HCT116 (cell line): ENCODE results near the gene WEE1. TPM values are rescaled to one million over a fixed set of nuclear protein-coding genes. Genes with fewer than 3 reads are reported as not detected.
A peak's percentile ranks its signal among the peaks of the same experiment; 100 is the strongest.

Experiments
- ATAC-seq: fragments of 200-7000 bp; cut with Tn5 transposase; 2 replicates; pipeline ENCODE4 v1.9.1; 2020; ENCODE audit warnings: mild to moderate bottlenecking, moderate library complexity
- BruUV-seq: library from RNA; stranded (reverse); fragments of 400-500 nt; replicated peaks from 2 replicates; lab custom pipeline; 2021; lab: Mats Ljungman, UMichigan
- CTCF ChIA-PET: fragments of 300-600 bp; sonication (Branson Sonifier 250); formaldehyde crosslinking; loops from one replicate; lab custom pipeline; 2021; ENCODE audit warnings: antibody characterized with exemption; lab: Charles Lee
- POLR2A ChIA-PET: fragments of 300-600, 350-600 bp; sonication (Branson Sonifier 250); formaldehyde crosslinking; loops from one replicate; lab custom pipeline; 2021; ENCODE audit warnings: antibody characterized with exemption; lab: Charles Lee
- RAD21 ChIA-PET, 2 experiments: fragments of 300-600 bp; sonication (Branson Sonifier 250); formaldehyde crosslinking; loops; one replicate each; lab custom pipeline; 2023; ENCODE audit warnings: low total read pairs in 2 of 2; ENCODE audit not compliant: uncharacterized antibody in 2 of 2, unreplicated experiment in 2 of 2, low non-redundant PET in 1 of 2; lab: Charles Lee
- DNase-seq: peaks from one replicate; pipeline ENCODE4 v3.0.0-alpha.2; 2010; ENCODE audit warnings: low read depth, low spot score
- H2AFZ ChIP-seq: fragments of 200-600 bp; shearing (Covaris generic), sonication (generic); 2 replicates; pipeline ENCODE4 v1.6.1; 2017; ENCODE audit warnings: low read depth, mixed run types, mixed read lengths, antibody characterized with exemption, low read length; ENCODE audit not compliant: poor library complexity, severe bottlenecking
- H3K27ac ChIP-seq: 2 replicates; pipeline ENCODE4 v1.5.1; 2012; ENCODE audit warnings: low read depth, low read length
- H3K27me3 ChIP-seq: fragments of 200-600 bp; sonication (generic); 2 replicates; pipeline ENCODE4 v1.6.1; 2016; ENCODE audit warnings: mixed run types, low read length, mixed read lengths; ENCODE audit not compliant: insufficient read depth
- H3K36me3 ChIP-seq, 2 experiments: fragments of 200-500 bp in 1 of 2; fragments of 200-600 bp in 1 of 2; sonication (Bioruptor generic) in 1 of 2; sonication (generic) in 1 of 2; 2 replicates each; pipeline versions ENCODE4 v1.5.1 to v1.6.1; 2014 to 2016; ENCODE audit warnings: low read length in 2 of 2, inconsistent platforms in 1 of 2, mixed read lengths in 1 of 2, mixed run types in 1 of 2; ENCODE audit not compliant: insufficient read depth in 2 of 2, control insufficient read depth in 1 of 2
- H3K4me1 ChIP-seq, 2 experiments: fragments of 200-600 bp in 1 of 2; sonication (generic) in 1 of 2; 2 replicates each; pipeline versions ENCODE4 v1.5.1 to v1.6.1; 2012 to 2017; ENCODE audit warnings: low read length in 2 of 2, inconsistent platforms in 1 of 2, mild to moderate bottlenecking in 1 of 2, mixed read lengths in 1 of 2, mixed run types in 1 of 2, moderate library complexity in 1 of 2; ENCODE audit not compliant: insufficient read depth in 2 of 2, control insufficient read depth in 1 of 2
- H3K4me2 ChIP-seq: fragments of 200-600 bp; sonication (generic); 2 replicates; pipeline ENCODE4 v1.6.1; 2017; ENCODE audit warnings: mixed run types, low read length, mixed read lengths
- H3K4me3 ChIP-seq, 2 experiments: fragments of 200-600 bp in 1 of 2; sonication (generic) in 1 of 2; replicated peaks in 1 of 2; 2 replicates each; pipeline ENCODE4 v1.5.1; 2011 to 2016; ENCODE audit warnings: low read length in 2 of 2, control low read depth in 1 of 2, low read depth in 1 of 2, mild to moderate bottlenecking in 1 of 2, mixed read lengths in 1 of 2, mixed run types in 1 of 2
- H3K79me2 ChIP-seq: fragments of 200-600 bp; sonication (generic); 2 replicates; pipeline ENCODE4 v1.6.1; 2017; ENCODE audit warnings: mild to moderate bottlenecking, mixed run types, low read length, moderate library complexity, mixed read lengths; ENCODE audit not compliant: insufficient read depth
- H3K9ac ChIP-seq: fragments of 200-600 bp; sonication (generic); 2 replicates; pipeline ENCODE4 v1.6.1; 2016; ENCODE audit warnings: low read length, mixed read lengths
- H3K9me2 ChIP-seq: fragments of 200-600 bp; sonication (generic), shearing (Covaris generic); 2 replicates; pipeline ENCODE4 v1.6.1; 2017; ENCODE audit warnings: mixed run types, mild to moderate bottlenecking, moderate library complexity; ENCODE audit not compliant: insufficient read depth
- H3K9me3 ChIP-seq, 2 experiments: fragments of 200-500 bp in 1 of 2; fragments of 200-600 bp in 1 of 2; sonication (Bioruptor generic) in 1 of 2; sonication (generic) in 1 of 2; 2 replicates each; pipeline ENCODE4 v1.6.1; 2014 to 2017; ENCODE audit warnings: low read length in 2 of 2, mixed read lengths in 2 of 2, inconsistent platforms in 1 of 2, low read depth in 1 of 2, mild to moderate bottlenecking in 1 of 2, mixed run types in 1 of 2, moderate library complexity in 1 of 2; ENCODE audit not compliant: control insufficient read depth in 1 of 2, insufficient read depth in 1 of 2
- H4K20me1 ChIP-seq: fragments of 200-600 bp; sonication (generic), shearing (Covaris generic); 2 replicates; pipeline ENCODE4 v1.6.1; 2017; ENCODE audit warnings: mixed run types, mild to moderate bottlenecking, moderate library complexity; ENCODE audit not compliant: insufficient read depth
- CBX3 ChIP-seq: IDR thresholded peaks from 2 replicates; pipeline ENCODE4 v1.6.1; 2012; ENCODE audit warnings: low read depth
- CEBPB ChIP-seq: IDR thresholded peaks from 2 replicates; pipeline ENCODE4 v1.6.1; 2012; ENCODE audit warnings: low read depth
- EGR1 ChIP-seq: IDR thresholded peaks from 2 replicates; pipeline ENCODE4 v1.6.1; 2012; ENCODE audit warnings: low read depth
- ELF1 ChIP-seq: IDR thresholded peaks from 2 replicates; pipeline ENCODE4 v1.6.1; 2012; ENCODE audit warnings: low read depth, borderline replicate concordance
- EZH2 ChIP-seq: fragments of 200-600 bp; sonication (generic); IDR thresholded peaks from 2 replicates; pipeline ENCODE4 v1.6.1; 2017; ENCODE audit warnings: antibody characterized with exemption, mixed run types
- EZH2phosphoT487 ChIP-seq: fragments of 200-600 bp; IDR thresholded peaks from 2 replicates; pipeline ENCODE4 v1.6.1; 2018; ENCODE audit warnings: antibody characterized with exemption, borderline replicate concordance
- JUND ChIP-seq: IDR thresholded peaks from 2 replicates; pipeline ENCODE4 v1.6.1; 2012
- POLR2A ChIP-seq: IDR thresholded peaks from 2 replicates; pipeline ENCODE4 v1.7.0; 2011; ENCODE audit warnings: borderline replicate concordance; ENCODE audit not compliant: insufficient read depth, insufficient read length; ENCODE audit errors: extremely low read depth
- SP1 ChIP-seq: IDR thresholded peaks from 2 replicates; pipeline ENCODE4 v1.6.1; 2012; ENCODE audit warnings: low read depth
- SRF ChIP-seq: IDR thresholded peaks from 2 replicates; pipeline ENCODE4 v1.6.1; 2012; ENCODE audit warnings: low read depth
- TCF7L2 ChIP-seq: IDR thresholded peaks from 2 replicates; pipeline ENCODE4 v1.7.0; 2011; ENCODE audit warnings: borderline replicate concordance, inconsistent platforms; ENCODE audit not compliant: insufficient read depth, insufficient read length; ENCODE audit errors: extremely low read depth
- YY1 ChIP-seq: IDR thresholded peaks from 2 replicates; pipeline ENCODE4 v1.6.1; 2011; ENCODE audit warnings: low read length, low read depth, moderate library complexity, mild to moderate bottlenecking; ENCODE audit not compliant: insufficient replicate concordance; ENCODE audit errors: extremely low read depth
- ZFX ChIP-seq: fragments of 450-650 bp; IDR thresholded peaks from 2 replicates; pipeline ENCODE4 v1.6.1; 2017
- intact Hi-C: fragments of 100-400 bp; cut with micrococcal nuclease; formaldehyde crosslinking; loops from 2 replicates; pipeline ENCODE4 v1.10.0; 2022
- total RNA-seq: library from RNA; stranded (reverse); gene quantifications from one replicate; pipeline ENCODE4 v1.2.1, GENCODE V29; 2021; ENCODE audit not compliant: unreplicated experiment
- TF ChIP-seq, protein P1 (sequence below): IDR thresholded peaks from 2 replicates; pipeline ENCODE4 v1.6.1; 2011; ENCODE audit warnings: mild to moderate bottlenecking, low read length, moderate library complexity; ENCODE audit not compliant: insufficient replicate concordance; ENCODE audit errors: extremely low read depth
- TF ChIP-seq, protein P2 (sequence below): IDR thresholded peaks from 2 replicates; pipeline ENCODE4 v1.6.1; 2012
- TF ChIP-seq, protein P3 (sequence below), 3 experiments: fragments of 200-600 bp in 1 of 3; sonication (generic) in 1 of 3; IDR thresholded peaks in 2 of 3; conservative IDR thresholded peaks in 1 of 3; 2 replicates each; pipeline ENCODE4 v1.5.1; 2012 to 2017; ENCODE audit warnings: low read depth in 2 of 3, low read length in 2 of 3, antibody characterized with exemption in 1 of 3, borderline replicate concordance in 1 of 3, control low read depth in 1 of 3, mild to moderate bottlenecking in 1 of 3, mixed read lengths in 1 of 3, mixed run types in 1 of 3, moderate library complexity in 1 of 3; ENCODE audit not compliant: insufficient read depth in 1 of 3
- TF ChIP-seq, protein P4 (sequence below): IDR thresholded peaks from 2 replicates; pipeline ENCODE4 v1.6.1; 2012

Gene WEE1
- total RNA-seq, 1 experiment from 2014 or later: 50.8 TPM

DNA sequence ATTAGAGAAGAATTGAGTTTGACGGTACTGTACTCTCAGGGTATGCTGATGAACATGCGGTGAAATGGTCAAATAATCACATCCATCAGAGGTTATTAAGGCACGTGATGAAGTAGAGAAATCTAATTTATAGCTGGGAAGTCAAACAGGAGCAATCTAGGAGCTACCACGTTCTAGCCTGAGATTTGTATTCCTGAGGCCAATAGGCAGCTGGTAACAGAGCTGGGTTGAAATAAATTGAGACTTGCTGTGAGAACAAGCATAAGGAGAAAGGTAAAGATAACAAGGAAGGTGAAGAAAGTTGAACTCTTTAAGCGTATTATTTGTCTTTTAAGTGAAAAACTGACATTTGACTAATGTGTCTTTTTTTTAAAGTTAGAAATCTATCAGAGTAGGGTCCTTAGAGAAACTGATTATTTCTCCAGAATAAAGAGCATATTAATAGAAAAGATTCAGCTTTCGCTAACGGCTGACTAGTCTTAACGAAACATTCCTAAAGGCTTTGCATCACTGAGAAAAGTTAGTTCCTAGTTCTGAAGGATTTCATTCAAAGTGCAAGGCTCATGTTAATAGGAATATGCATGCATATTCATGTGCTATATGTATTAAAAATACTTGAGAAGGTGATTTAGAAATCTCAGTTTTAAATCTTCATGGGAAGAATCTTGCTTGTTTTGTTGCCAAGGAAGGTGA, 5.2 kb upstream of the WEE1 start:
- no peak for DNase-seq
- Histone ChIP-seq H3K4me3 (no peak overlapping the region), H4K20me1 (no peaks in the 10 kb centered on the region), H3K4me1 (peaks cover 48 to 74% of the 10 kb centered on the region in 2 experiments), H3K79me2 (no peaks in the 10 kb centered on the region), H3K36me3 (no peaks in the 10 kb centered on the region), H3K27me3 (no peaks in the 10 kb centered on the region), H3K27ac (no peak overlapping the region), H3K9ac (peak overlapping the region; percentile 57), H2AFZ (peak overlapping the region; percentile 50), H3K9me2 (no peaks in the 10 kb centered on the region), H3K9me3 (no peaks in the 10 kb centered on the region), H3K4me2 (peak overlapping the region; percentile 66)
- ChIA-PET CTCF (no interaction called here), RAD21 (no interaction called here), POLR2A (no interaction called here)
- no peak for TF ChIP-seq EZH2
- no peak for TF ChIP-seq ZFX
- TF ChIP-seq, protein P1, sequence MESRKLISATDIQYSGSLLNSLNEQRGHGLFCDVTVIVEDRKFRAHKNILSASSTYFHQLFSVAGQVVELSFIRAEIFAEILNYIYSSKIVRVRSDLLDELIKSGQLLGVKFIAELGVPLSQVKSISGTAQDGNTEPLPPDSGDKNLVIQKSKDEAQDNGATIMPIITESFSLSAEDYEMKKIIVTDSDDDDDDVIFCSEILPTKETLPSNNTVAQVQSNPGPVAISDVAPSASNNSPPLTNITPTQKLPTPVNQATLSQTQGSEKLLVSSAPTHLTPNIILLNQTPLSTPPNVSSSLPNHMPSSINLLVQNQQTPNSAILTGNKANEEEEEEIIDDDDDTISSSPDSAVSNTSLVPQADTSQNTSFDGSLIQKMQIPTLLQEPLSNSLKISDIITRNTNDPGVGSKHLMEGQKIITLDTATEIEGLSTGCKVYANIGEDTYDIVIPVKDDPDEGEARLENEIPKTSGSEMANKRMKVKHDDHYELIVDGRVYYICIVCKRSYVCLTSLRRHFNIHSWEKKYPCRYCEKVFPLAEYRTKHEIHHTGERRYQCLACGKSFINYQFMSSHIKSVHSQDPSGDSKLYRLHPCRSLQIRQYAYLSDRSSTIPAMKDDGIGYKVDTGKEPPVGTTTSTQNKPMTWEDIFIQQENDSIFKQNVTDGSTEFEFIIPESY: no peak
- TF ChIP-seq, protein P2, sequence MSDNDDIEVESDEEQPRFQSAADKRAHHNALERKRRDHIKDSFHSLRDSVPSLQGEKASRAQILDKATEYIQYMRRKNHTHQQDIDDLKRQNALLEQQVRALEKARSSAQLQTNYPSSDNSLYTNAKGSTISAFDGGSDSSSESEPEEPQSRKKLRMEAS: no peak
- TF ChIP-seq, protein P3, sequence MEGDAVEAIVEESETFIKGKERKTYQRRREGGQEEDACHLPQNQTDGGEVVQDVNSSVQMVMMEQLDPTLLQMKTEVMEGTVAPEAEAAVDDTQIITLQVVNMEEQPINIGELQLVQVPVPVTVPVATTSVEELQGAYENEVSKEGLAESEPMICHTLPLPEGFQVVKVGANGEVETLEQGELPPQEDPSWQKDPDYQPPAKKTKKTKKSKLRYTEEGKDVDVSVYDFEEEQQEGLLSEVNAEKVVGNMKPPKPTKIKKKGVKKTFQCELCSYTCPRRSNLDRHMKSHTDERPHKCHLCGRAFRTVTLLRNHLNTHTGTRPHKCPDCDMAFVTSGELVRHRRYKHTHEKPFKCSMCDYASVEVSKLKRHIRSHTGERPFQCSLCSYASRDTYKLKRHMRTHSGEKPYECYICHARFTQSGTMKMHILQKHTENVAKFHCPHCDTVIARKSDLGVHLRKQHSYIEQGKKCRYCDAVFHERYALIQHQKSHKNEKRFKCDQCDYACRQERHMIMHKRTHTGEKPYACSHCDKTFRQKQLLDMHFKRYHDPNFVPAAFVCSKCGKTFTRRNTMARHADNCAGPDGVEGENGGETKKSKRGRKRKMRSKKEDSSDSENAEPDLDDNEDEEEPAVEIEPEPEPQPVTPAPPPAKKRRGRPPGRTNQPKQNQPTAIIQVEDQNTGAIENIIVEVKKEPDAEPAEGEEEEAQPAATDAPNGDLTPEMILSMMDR (IDR thresholded peaks at IDR 0.05 in 2 of 3, conservative IDR thresholded peaks at IDR 0.05 in 1 of 3; ENCODE audit: borderline replicate concordance in 1 of 3, insufficient read depth in 1 of 3, low read depth in 2 of 3, low read length in 2 of 3): no peak
- TF ChIP-seq YY1: no peak
- TF ChIP-seq EZH2phosphoT487: no peak
- TF ChIP-seq CBX3: no peak
- TF ChIP-seq POLR2A: no peak
- TF ChIP-seq CEBPB: no peak
- no peak for TF ChIP-seq SRF
- no peak for TF ChIP-seq ELF1
- TF ChIP-seq JUND: no peak
- TF ChIP-seq TCF7L2: no peak
- TF ChIP-seq SP1: no peak
- no peak for TF ChIP-seq EGR1
- TF ChIP-seq, protein P4, sequence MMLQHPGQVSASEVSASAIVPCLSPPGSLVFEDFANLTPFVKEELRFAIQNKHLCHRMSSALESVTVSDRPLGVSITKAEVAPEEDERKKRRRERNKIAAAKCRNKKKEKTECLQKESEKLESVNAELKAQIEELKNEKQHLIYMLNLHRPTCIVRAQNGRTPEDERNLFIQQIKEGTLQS: no peak
- intact Hi-C loops: no loop called here
- ATAC-seq: no peak
- no TSS peak for BruUV-seq
